Ascending aorta (tissue), 2 donors: ENCODE data around the gene WASHC3. TPM values are rescaled to one million over a fixed set of nuclear protein-coding genes. Genes with fewer than 3 reads are reported as not detected.

Source experiments
- DNase-seq, 2 donors: peaks; one replicate each; pipeline ENCODE4 v3.0.0-alpha.2; 2019; ENCODE audit warnings: low spot score in 2 of 2
- H3K27ac ChIP-seq, 2 donors: fragments of 200-600 bp; sonication (generic); one replicate each; pipeline ENCODE4 v1.5.1; 2016 to 2017; ENCODE audit warnings: mild to moderate bottlenecking in 1 of 2
- H3K27me3 ChIP-seq: fragments of 200-600 bp; sonication (generic); one replicate; pipeline ENCODE4 v1.5.1; 2017
- H3K36me3 ChIP-seq, 2 donors: fragments of 200-600 bp; sonication (generic); one replicate each; pipeline ENCODE4 v1.5.1; 2016
- H3K4me1 ChIP-seq, 2 donors: fragments of 200-600 bp; sonication (generic); one replicate each; pipeline ENCODE4 v1.5.1; 2016 to 2017; ENCODE audit warnings: mild to moderate bottlenecking in 1 of 2
- H3K4me3 ChIP-seq, 2 donors: fragments of 200-600 bp; sonication (generic); one replicate each; pipeline ENCODE4 v1.5.1; 2016 to 2017; ENCODE audit warnings: mild to moderate bottlenecking in 1 of 2
- H3K9me3 ChIP-seq, 2 donors: fragments of 200-600 bp; sonication (generic); one replicate each; pipeline ENCODE4 v1.5.1; 2016
- CTCF ChIP-seq, 3 experiments: fragments of 200-600 bp in 2 of 3; fragments of 450-650 bp in 1 of 3; sonication (generic) in 2 of 3; IDR thresholded peaks; one replicate each; pipeline ENCODE4 v1.5.1; 2016 to 2019; ENCODE audit warnings: antibody characterized with exemption in 3 of 3, mild to moderate bottlenecking in 1 of 3, moderate library complexity in 1 of 3
- intact Hi-C: fragments of 100-400 bp; cut with DNase I; formaldehyde crosslinking; loops from one replicate; pipeline ENCODE4 v1.15.1; 2023
- total RNA-seq: library from RNA; depleted of rRNA; stranded (reverse); fragments of >200 nt; gene quantifications from one replicate; pipeline ENCODE4 v1.1.0, GENCODE V29; 2016

WASHC3 gene
- total RNA-seq, 1 donor from 2014 or later, result 36.4 TPM

- no peaks in the 10 kb centered on the region for H3K27me3 ChIP-seq
- H3K27ac ChIP-seq, result no peak overlapping the region
- H3K36me3 ChIP-seq, result peaks cover 11 to 29% of the 10 kb centered on the region in 2 donors
- TF ChIP-seq CTCF (IDR thresholded peaks at IDR 0.05), result no peak
- no peak overlapping the region for H3K4me3 ChIP-seq
- no peaks in the 10 kb centered on the region for H3K4me1 ChIP-seq
- no peak for DNase-seq
- H3K9me3 ChIP-seq, result no peaks in the 10 kb centered on the region
- intact Hi-C loops, result no loop called here
Measured at GRCh38 chr12:102016472-102016871, 45.3 kb downstream of the WASHC3 start.

DNA sequence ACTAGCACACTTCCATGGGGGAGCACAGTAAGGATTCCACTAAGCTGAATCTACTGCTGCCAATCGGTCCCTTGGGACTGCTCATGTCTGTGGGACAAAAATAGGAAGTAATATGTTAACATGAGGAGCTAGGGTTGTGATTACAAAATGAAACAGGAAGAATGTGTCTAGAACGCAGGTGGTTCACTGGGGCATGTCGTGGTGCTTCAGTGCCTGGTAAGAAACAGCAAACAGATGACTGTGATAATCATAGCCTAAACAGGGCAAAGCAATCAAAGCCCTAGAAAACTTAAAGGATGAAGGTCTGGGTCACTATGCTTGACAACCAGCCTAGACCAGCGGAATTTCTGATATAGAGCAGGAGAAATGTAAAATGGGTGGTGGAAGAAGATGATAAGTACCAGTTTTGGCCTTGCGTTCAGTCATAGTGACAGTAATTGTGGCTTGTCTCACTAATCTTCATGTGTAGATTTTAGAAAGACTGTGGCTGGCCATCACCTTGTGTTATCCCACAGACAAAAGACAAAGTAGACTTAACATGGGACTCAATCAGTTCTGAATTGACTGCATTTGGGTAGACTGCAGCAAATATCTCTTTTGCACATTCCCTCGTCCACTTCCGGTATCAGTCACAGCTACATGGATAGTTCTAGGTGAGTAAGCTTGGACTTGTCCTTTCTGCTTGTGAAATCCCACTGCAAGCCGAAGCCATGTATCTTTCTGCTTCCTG is 51.4 kb downstream of the WASHC3 start:
- Histone ChIP-seq H3K27me3 (no peaks in the 10 kb centered on the region), H3K36me3 (peaks cover 8 to 15% of the 10 kb centered on the region in 2 donors), H3K4me1 (no peaks in the 10 kb centered on the region), H3K9me3 (no peaks in the 10 kb centered on the region), H3K4me3 (no peak overlapping the region), H3K27ac (no peak overlapping the region)
- TF ChIP-seq CTCF (IDR thresholded peaks at IDR 0.05), result no peak
- DNase-seq, result no peak
- intact Hi-C loops, result no loop called here

DNA sequence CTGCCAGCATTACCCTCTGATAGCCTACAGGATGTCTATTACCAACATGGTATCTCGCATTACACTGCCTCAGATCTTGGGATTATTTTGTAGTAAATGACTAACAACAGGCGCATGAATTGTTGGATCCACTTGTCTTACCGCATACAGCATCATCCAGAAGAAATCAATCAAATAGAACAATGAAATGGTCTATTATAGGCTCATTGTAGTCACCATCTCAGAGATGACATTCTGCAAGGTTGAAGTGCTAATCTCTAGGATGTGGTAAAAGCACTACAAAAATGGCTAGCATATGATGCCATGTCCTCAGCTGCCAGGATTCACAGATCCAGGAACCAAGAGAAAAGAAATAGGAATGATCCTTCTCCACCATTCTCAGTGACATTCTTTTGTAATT is 52.0 kb downstream of the WASHC3 start:
- Histone ChIP-seq H3K4me1 (no peaks in the 10 kb centered on the region), H3K36me3 (peaks cover 7 to 15% of the 10 kb centered on the region in 2 donors), H3K9me3 (no peaks in the 10 kb centered on the region), H3K4me3 (no peak overlapping the region), H3K27ac (no peak overlapping the region), H3K27me3 (no peaks in the 10 kb centered on the region)
- TF ChIP-seq CTCF (IDR thresholded peaks at IDR 0.05), result no peak
- DNase-seq, result no peak
- intact Hi-C loops, result no loop called here

DNA sequence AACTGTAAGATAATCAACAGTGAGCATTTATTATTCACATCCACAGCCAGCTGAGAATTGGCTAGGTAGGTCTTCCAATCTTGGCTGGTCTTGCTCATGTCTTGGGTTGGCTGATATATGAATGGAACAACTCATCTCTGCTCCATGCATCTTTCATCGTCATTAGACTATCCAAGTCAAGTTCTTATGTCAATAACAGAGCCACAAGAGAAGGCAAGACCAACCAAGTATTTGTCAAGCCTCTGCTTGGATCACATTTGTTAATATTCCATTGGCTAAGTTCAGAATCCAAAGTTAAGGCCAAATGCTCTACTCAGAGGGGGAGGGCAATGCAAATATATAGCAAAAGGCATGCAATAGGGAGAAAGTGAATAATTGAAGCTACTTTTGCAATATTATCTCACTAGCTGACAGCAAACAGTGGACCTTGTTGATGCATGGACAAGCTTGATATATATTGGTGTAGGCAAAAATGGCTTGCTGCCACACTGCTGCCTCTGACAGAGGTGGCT is 53.1 kb downstream of the WASHC3 start:
- TF ChIP-seq CTCF (IDR thresholded peaks at IDR 0.05), result no peak
- H3K9me3 ChIP-seq, result no peaks in the 10 kb centered on the region
- no peak overlapping the region for H3K27ac ChIP-seq
- no peak for DNase-seq
- H3K36me3 ChIP-seq, result peaks cover 6 to 15% of the 10 kb centered on the region in 2 donors
- H3K27me3 ChIP-seq, result no peaks in the 10 kb centered on the region
- no peak overlapping the region for H3K4me3 ChIP-seq
- H3K4me1 ChIP-seq, result no peaks in the 10 kb centered on the region
- intact Hi-C loops, result no loop called here

DNA sequence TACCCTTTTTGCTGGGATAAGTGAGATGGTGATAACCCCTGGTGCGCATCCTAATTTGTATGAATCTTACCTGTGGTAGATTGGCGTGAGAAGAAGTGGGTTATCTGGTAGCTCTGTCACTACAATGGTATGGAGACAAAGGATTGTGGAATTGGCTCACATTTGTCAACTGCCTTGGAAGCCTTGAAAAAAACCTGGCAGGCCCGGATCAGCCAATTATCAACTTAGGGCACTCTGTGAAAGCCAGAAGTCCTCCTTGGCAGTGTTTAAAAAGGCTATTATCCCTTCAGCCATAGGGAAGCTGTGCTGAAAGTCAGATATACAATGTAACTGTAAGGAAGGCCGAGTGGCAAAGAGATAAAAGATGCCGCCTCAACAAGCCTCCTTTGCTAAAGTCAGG is 56.5 kb downstream of the WASHC3 start:
- Histone ChIP-seq H3K4me1 (no peaks in the 10 kb centered on the region), H3K9me3 (no peaks in the 10 kb centered on the region), H3K27me3 (no peaks in the 10 kb centered on the region), H3K27ac (no peak overlapping the region), H3K36me3 (no peaks in the 10 kb centered on the region), H3K4me3 (no peak overlapping the region)
- TF ChIP-seq CTCF (IDR thresholded peaks at IDR 0.05), result no peak
- no peak for DNase-seq
- intact Hi-C loops, result no loop called here
